IMR-90 (cell line): ENCODE results near the gene CLDN19. TPM values are rescaled to one million over a fixed set of nuclear protein-coding genes. Genes with fewer than 3 reads are reported as not detected.

ENCODE experiments used
- ATAC-seq: fragments of 200-7000 bp; cut with Tn5 transposase; 2 replicates; pipeline ENCODE4 v1.9.1; 2020; ENCODE audit warnings: low read depth, mild to moderate bottlenecking, moderate library complexity
- BruUV-seq: library from RNA; stranded (reverse); fragments of 400-500 nt; replicated peaks from 2 replicates; lab custom pipeline; 2021; lab: Mats Ljungman, UMichigan
- CTCF ChIA-PET: fragments of 300-600 bp; formaldehyde crosslinking; extraction: SDS; loops from one replicate; lab custom pipeline; 2021; ENCODE audit warnings: antibody characterized with exemption; lab: Yijun Ruan, JAX
- POLR2A ChIA-PET: fragments of 300-600 bp; sonication (Branson Sonifier 250); formaldehyde crosslinking; loops from one replicate; lab custom pipeline; 2022; ENCODE audit warnings: antibody characterized with exemption; ENCODE audit not compliant: unreplicated experiment; lab: Charles Lee
- DNase-seq: peaks from one replicate; pipeline ENCODE4 v3.0.0; 2013
- H2AFZ ChIP-seq: replicated peaks from 2 replicates; pipeline ENCODE3; 2013; ENCODE audit warnings: low read length, mild to moderate bottlenecking; ENCODE audit not compliant: poor library complexity
- H2AK5ac ChIP-seq: 2 replicates; pipeline ENCODE4 v1.6.1; 2013; ENCODE audit warnings: low read depth, low read length, inconsistent platforms
- H2AK9ac ChIP-seq: replicated peaks from 2 replicates; pipeline ENCODE3; 2013; ENCODE audit warnings: mild to moderate bottlenecking, low read depth, low read length, moderate library complexity; ENCODE audit not compliant: poor library complexity
- H2BK120ac ChIP-seq: 2 replicates; pipeline ENCODE4 v1.6.1; 2013; ENCODE audit warnings: low read depth, low read length, inconsistent platforms
- H2BK15ac ChIP-seq: 3 replicates; pipeline ENCODE4 v1.6.1; 2013; ENCODE audit warnings: low read depth, low read length, inconsistent platforms
- H2BK20ac ChIP-seq: 2 replicates; pipeline ENCODE4 v1.6.1; 2013; ENCODE audit warnings: low read depth, mild to moderate bottlenecking, inconsistent platforms, low read length, moderate library complexity
- H2BK5ac ChIP-seq: 2 replicates; pipeline ENCODE4 v1.6.1; 2013; ENCODE audit warnings: mild to moderate bottlenecking, low read depth, low read length, inconsistent platforms; ENCODE audit not compliant: poor library complexity, severe bottlenecking
- H3K14ac ChIP-seq: replicated peaks from 2 replicates; pipeline ENCODE4 v1.6.1; 2013; ENCODE audit warnings: low read depth, low read length, inconsistent platforms
- H3K18ac ChIP-seq: 2 replicates; pipeline ENCODE4 v1.6.1; 2013; ENCODE audit warnings: low read depth, low read length, control low read depth
- H3K23ac ChIP-seq: 2 replicates; pipeline ENCODE4 v1.6.1; 2013; ENCODE audit warnings: low read depth, low read length, inconsistent platforms
- H3K27ac ChIP-seq: 2 replicates; pipeline ENCODE4 v1.5.1; 2013; ENCODE audit warnings: mild to moderate bottlenecking, control low read depth, low read length; ENCODE audit not compliant: insufficient read depth
- H3K27me3 ChIP-seq: 2 replicates; pipeline ENCODE4 v1.6.1; 2013; ENCODE audit warnings: low read length; ENCODE audit not compliant: control insufficient read depth, insufficient read depth
- H3K36me3 ChIP-seq: 2 replicates; pipeline ENCODE4 v1.6.1; 2013; ENCODE audit warnings: low read length, mixed read lengths; ENCODE audit not compliant: control insufficient read depth, insufficient read depth
- H3K4ac ChIP-seq: 2 replicates; pipeline ENCODE4 v1.6.1; 2013; ENCODE audit warnings: low read depth, low read length, inconsistent platforms
- H3K4me1 ChIP-seq: 2 replicates; pipeline ENCODE4 v1.6.1; 2013; ENCODE audit warnings: low read length, mixed read lengths; ENCODE audit not compliant: control insufficient read depth, insufficient read depth
- H3K4me2 ChIP-seq: 2 replicates; pipeline ENCODE4 v1.6.1; 2013; ENCODE audit warnings: low read depth, mild to moderate bottlenecking, control low read depth, low read length, moderate library complexity
- H3K4me3 ChIP-seq: 2 replicates; pipeline ENCODE4 v1.5.1; 2013; ENCODE audit warnings: low read depth, mild to moderate bottlenecking, control low read depth, low read length, moderate library complexity; ENCODE audit not compliant: insufficient read depth
- H3K56ac ChIP-seq: 2 replicates; pipeline ENCODE4 v1.6.1; 2013; ENCODE audit warnings: low read length, inconsistent platforms; ENCODE audit not compliant: insufficient read depth; ENCODE audit errors: extremely low read depth
- H3K79me1 ChIP-seq, 2 experiments: 2 replicates each; pipeline ENCODE4 v1.6.1; 2013; ENCODE audit warnings: low read length in 2 of 2, inconsistent platforms in 1 of 2, low read depth in 1 of 2
- H3K9ac ChIP-seq: 2 replicates; pipeline ENCODE4 v1.6.1; 2013; ENCODE audit warnings: low read depth, low read length, control low read depth
- H3K9me1 ChIP-seq: 2 replicates; pipeline ENCODE4 v1.6.1; 2013; ENCODE audit warnings: low read length, inconsistent platforms; ENCODE audit not compliant: insufficient read depth
- H3K9me3 ChIP-seq: 2 replicates; pipeline ENCODE4 v1.6.1; 2013; ENCODE audit warnings: low read length; ENCODE audit not compliant: control insufficient read depth, insufficient read depth
- H4K20me1 ChIP-seq: 2 replicates; pipeline ENCODE4 v1.6.1; 2013; ENCODE audit warnings: low read length, inconsistent platforms; ENCODE audit not compliant: insufficient read depth
- H4K5ac ChIP-seq: 2 replicates; pipeline ENCODE4 v1.6.1; 2013; ENCODE audit warnings: mild to moderate bottlenecking, low read depth, low read length, control low read depth
- H4K8ac ChIP-seq, 2 experiments: 2 replicates each; pipeline ENCODE4 v1.6.1; 2013; ENCODE audit warnings: low read depth in 2 of 2, low read length in 2 of 2, control low read depth in 1 of 2, inconsistent platforms in 1 of 2
- H4K91ac ChIP-seq: 2 replicates; pipeline ENCODE4 v1.6.1; 2013; ENCODE audit warnings: low read depth, low read length, inconsistent platforms; ENCODE audit not compliant: insufficient read depth
- BHLHE40 ChIP-seq: fragments of 150-350 bp; IDR thresholded peaks from 2 replicates; pipeline ENCODE4 v1.6.1; 2016; ENCODE audit warnings: mild to moderate bottlenecking, low read depth, low read length
- CEBPB ChIP-seq: IDR thresholded peaks from 2 replicates; pipeline ENCODE4 v1.6.1; 2012; ENCODE audit warnings: low read depth, low read length, improper control_type of control experiment
- FOS ChIP-seq: fragments of 150-350 bp; IDR thresholded peaks from 2 replicates; pipeline ENCODE4 v1.6.1; 2016; ENCODE audit warnings: low read depth, low read length
- MAFK ChIP-seq: IDR thresholded peaks from 2 replicates; pipeline ENCODE4 v1.6.1; 2012; ENCODE audit warnings: low read depth, low read length, improper control_type of control experiment
- MAZ ChIP-seq: IDR thresholded peaks from 2 replicates; pipeline ENCODE4 v1.6.1; 2012; ENCODE audit warnings: low read depth, mild to moderate bottlenecking, low read length, improper control_type of control experiment, moderate library complexity, borderline replicate concordance
- MXI1 ChIP-seq: IDR thresholded peaks from 2 replicates; pipeline ENCODE4 v1.6.1; 2012; ENCODE audit warnings: low read depth, mild to moderate bottlenecking, low read length, moderate library complexity, borderline replicate concordance
- NFE2L2 ChIP-seq: fragments of 150-350 bp; IDR thresholded peaks from 2 replicates; pipeline ENCODE4 v1.6.1; 2016; ENCODE audit warnings: low read depth, mild to moderate bottlenecking, low read length
- POLR2A ChIP-seq: IDR thresholded peaks from 2 replicates; pipeline ENCODE4 v1.6.1; 2012; ENCODE audit warnings: mild to moderate bottlenecking, low read depth, low read length
- RCOR1 ChIP-seq: IDR thresholded peaks from 2 replicates; pipeline ENCODE4 v1.6.1; 2012; ENCODE audit warnings: mild to moderate bottlenecking, low read length, improper control_type of control experiment; ENCODE audit not compliant: insufficient replicate concordance
- SMC3 ChIP-seq: fragments of 150-350 bp; IDR thresholded peaks from 2 replicates; pipeline ENCODE4 v1.6.1; 2016; ENCODE audit warnings: low read depth, mild to moderate bottlenecking, antibody characterized with exemption, low read length, moderate library complexity
- WGBS, 2 experiments: methylation state at CpG; one replicate each; pipeline versions ENCODE4 v1.1.5 to v1.1.7; 2013; ENCODE audit warnings: missing lambda C conversion rate in 2 of 2; ENCODE audit not compliant: insufficient read length in 1 of 2; ENCODE audit errors: extremely low coverage in 2 of 2; 5-methylcytosine and 5-hydroxymethylcytosine counted together
- dilution Hi-C: fragments of 300-500 bp; cut with HindIII; formaldehyde crosslinking; loops from one replicate; pipeline ENCODE4 v1.14.3; 2018; ENCODE audit warnings: low sequenced_read_pairs; ENCODE audit not compliant: unreplicated experiment
- in situ Hi-C: fragments of 300-500 bp; cut with MboI; formaldehyde crosslinking; loops from 3 replicates; pipeline ENCODE4 v1.14.3; 2019; ENCODE audit warnings: low sequenced_read_pairs, inconsistent platforms, mixed read lengths
- intact Hi-C: fragments of 100-400 bp; cut with micrococcal nuclease; formaldehyde crosslinking; loops from 2 replicates; pipeline ENCODE4 v1.10.0; 2022
- polyA plus RNA-seq, 3 experiments: library from polyadenylated mRNA; depleted of rRNA; stranded (reverse); fragments of >200 nt; gene quantifications; 2 replicates each; pipeline ENCODE4 v1.2.3, GENCODE V29; 2012; ENCODE audit warnings: low replicate concordance in 1 of 3
- total RNA-seq: library from RNA; depleted of rRNA; stranded (reverse); fragments of >200 nt; gene quantifications from 2 replicates; pipeline ENCODE4 v1.2.3, GENCODE V29; 2012
- TF ChIP-seq, protein P1 (sequence below): conservative IDR thresholded peaks from 2 replicates; pipeline ENCODE4 v1.5.1; 2012; ENCODE audit warnings: mild to moderate bottlenecking, low read depth, low read length, improper control_type of control experiment
- TF ChIP-seq, protein P2 (sequence below): fragments of 150-350 bp; IDR thresholded peaks from 2 replicates; pipeline ENCODE4 v1.6.1; 2017; ENCODE audit warnings: mild to moderate bottlenecking, antibody characterized with exemption, low read length, low read depth
- TF ChIP-seq, protein P3 (sequence below): fragments of 150-350 bp; IDR thresholded peaks from 2 replicates; pipeline ENCODE4 v1.6.1; 2016; ENCODE audit warnings: low read depth, mild to moderate bottlenecking, low read length, moderate library complexity, borderline replicate concordance

Gene CLDN19
- total and polyA plus RNA-seq, 2 of the 4 experiments (the other 2 are of a cell fraction) = not detected

GRCh38 chr1:42737986-42738677 is 1.9 kb downstream of the CLDN19 start:
- no peak for ATAC-seq
- TF ChIP-seq NFE2L2 = no peak
- TF ChIP-seq FOS = no peak
- TF ChIP-seq MAFK = no peak
- TF ChIP-seq RCOR1 = no peak
- TF ChIP-seq, protein P1, sequence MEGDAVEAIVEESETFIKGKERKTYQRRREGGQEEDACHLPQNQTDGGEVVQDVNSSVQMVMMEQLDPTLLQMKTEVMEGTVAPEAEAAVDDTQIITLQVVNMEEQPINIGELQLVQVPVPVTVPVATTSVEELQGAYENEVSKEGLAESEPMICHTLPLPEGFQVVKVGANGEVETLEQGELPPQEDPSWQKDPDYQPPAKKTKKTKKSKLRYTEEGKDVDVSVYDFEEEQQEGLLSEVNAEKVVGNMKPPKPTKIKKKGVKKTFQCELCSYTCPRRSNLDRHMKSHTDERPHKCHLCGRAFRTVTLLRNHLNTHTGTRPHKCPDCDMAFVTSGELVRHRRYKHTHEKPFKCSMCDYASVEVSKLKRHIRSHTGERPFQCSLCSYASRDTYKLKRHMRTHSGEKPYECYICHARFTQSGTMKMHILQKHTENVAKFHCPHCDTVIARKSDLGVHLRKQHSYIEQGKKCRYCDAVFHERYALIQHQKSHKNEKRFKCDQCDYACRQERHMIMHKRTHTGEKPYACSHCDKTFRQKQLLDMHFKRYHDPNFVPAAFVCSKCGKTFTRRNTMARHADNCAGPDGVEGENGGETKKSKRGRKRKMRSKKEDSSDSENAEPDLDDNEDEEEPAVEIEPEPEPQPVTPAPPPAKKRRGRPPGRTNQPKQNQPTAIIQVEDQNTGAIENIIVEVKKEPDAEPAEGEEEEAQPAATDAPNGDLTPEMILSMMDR = no peak
- TF ChIP-seq, protein P2, sequence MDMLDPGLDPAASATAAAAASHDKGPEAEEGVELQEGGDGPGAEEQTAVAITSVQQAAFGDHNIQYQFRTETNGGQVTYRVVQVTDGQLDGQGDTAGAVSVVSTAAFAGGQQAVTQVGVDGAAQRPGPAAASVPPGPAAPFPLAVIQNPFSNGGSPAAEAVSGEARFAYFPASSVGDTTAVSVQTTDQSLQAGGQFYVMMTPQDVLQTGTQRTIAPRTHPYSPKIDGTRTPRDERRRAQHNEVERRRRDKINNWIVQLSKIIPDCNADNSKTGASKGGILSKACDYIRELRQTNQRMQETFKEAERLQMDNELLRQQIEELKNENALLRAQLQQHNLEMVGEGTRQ = no peak
- TF ChIP-seq POLR2A = no peak
- TF ChIP-seq MXI1 = no peak
- no peak for TF ChIP-seq SMC3
- TF ChIP-seq, protein P3, sequence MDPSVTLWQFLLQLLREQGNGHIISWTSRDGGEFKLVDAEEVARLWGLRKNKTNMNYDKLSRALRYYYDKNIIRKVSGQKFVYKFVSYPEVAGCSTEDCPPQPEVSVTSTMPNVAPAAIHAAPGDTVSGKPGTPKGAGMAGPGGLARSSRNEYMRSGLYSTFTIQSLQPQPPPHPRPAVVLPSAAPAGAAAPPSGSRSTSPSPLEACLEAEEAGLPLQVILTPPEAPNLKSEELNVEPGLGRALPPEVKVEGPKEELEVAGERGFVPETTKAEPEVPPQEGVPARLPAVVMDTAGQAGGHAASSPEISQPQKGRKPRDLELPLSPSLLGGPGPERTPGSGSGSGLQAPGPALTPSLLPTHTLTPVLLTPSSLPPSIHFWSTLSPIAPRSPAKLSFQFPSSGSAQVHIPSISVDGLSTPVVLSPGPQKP = no peak
- no peak for TF ChIP-seq BHLHE40
- no peak for TF ChIP-seq CEBPB
- TF ChIP-seq MAZ = no peak
- BruUV-seq = no TSS peak

More at GRCh38 chr1:42737986-42738677, 1.9 kb downstream of the CLDN19 start:
- no peak overlapping the region for H3K18ac ChIP-seq
- H2AFZ ChIP-seq = no peak overlapping the region
- no peaks in the 10 kb centered on the region for H3K4me1 ChIP-seq
- H4K8ac ChIP-seq = no peak overlapping the region
- no peaks in the 10 kb centered on the region for H3K9me1 ChIP-seq
- H2BK15ac ChIP-seq = no peak overlapping the region
- no peak overlapping the region for H2AK5ac ChIP-seq
- dilution Hi-C loops = no loop called here
- ChIA-PET POLR2A (no interaction called here), CTCF (no interaction called here)
- DNase-seq = no peak
- 77% methylated on average over 7 of the region's 21 CpGs; no CpG with 5 or more reads in 1 of the 2 experiments for WGBS, 2 experiments
- H3K23ac ChIP-seq = no peak overlapping the region
- no peak overlapping the region for H3K9ac ChIP-seq
- H2AK9ac ChIP-seq = no peak overlapping the region
- no peak overlapping the region for H3K27ac ChIP-seq
- no peak overlapping the region for H2BK20ac ChIP-seq
- H3K4me3 ChIP-seq = no peak overlapping the region
- H3K27me3 ChIP-seq = no peaks in the 10 kb centered on the region; the same call in 1 of the 2 replicates
- H3K14ac ChIP-seq = no peak overlapping the region
- intact Hi-C loops = no loop called here
- H4K20me1 ChIP-seq = no peaks in the 10 kb centered on the region
- no peak overlapping the region for H3K4ac ChIP-seq
- no peak overlapping the region for H2BK120ac ChIP-seq
- H3K79me1 ChIP-seq = no peaks in the 10 kb centered on the region
- no peak overlapping the region for H2BK5ac ChIP-seq
- no peaks in the 10 kb centered on the region for H3K9me3 ChIP-seq
- H4K5ac ChIP-seq = no peak overlapping the region
- in situ Hi-C loops = no loop called here
- H3K56ac ChIP-seq = no peak overlapping the region
- no peak overlapping the region for H3K4me2 ChIP-seq
- no peaks in the 10 kb centered on the region for H3K36me3 ChIP-seq
- no peak overlapping the region for H4K91ac ChIP-seq
